ENCODE results near the gene CA10.

The CA10 gene

DNA sequence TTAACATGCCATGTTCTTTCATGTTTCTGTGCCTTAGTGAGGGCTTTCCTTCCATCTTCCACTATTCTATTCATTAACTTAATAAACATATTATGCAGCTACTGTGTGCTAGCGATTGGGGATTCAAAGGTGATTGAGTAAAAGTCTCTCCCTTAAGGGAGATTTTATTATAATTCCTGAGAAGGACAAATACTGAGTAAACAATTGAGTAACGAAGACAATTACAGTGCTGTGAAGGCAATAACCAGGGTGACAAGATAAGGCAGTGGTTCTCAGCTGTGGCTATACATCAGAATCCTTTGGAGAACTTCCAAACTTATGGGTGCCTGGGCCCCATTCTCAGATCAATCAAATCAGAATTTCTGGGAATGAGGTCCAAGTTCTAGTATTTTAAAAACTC lies 353.3 kb downstream of the CA10 start:
- Histone ChIP-seq H3K4me3 (replicated peaks; ENCODE audit: low read depth, low read length) (no peak overlapping the region), H3K36me3 (ENCODE audit: control insufficient read depth, insufficient read depth, low read length) (no peaks in the 10 kb centered on the region), H3K27me3 (replicated peaks; ENCODE audit: control insufficient read depth, insufficient read depth, low read length) (no peaks in the 10 kb centered on the region)
- no peak for TF ChIP-seq CTCF (IDR thresholded peaks at IDR 0.05; ENCODE audit: insufficient read depth, low read length, poor library complexity, severe bottlenecking)
- DNase-seq (ENCODE audit: extremely low read depth, insufficient read length), result no peak

DNA sequence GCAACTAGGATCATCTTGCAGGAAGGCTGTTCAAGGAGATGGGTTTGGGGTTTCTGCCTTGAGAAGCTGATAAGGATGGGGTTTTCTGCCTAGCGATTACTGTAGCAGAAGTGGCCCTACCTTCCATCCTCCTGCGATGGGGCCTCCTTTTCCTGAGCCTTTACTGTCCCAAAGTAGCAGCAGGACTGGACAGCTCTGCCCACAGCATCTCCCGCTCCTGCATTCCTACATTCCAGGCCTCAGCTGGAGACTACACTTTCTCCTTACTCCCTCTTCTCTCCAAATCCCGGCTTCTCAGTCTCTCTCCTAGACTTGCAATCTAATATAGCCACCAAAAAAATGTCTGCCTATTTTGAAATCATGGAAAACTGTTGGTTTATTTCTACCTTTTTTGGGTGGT lies 355.4 kb downstream of the CA10 start:
- no peaks in the 10 kb centered on the region for H3K36me3 ChIP-seq (ENCODE audit: control insufficient read depth, insufficient read depth, low read length)
- H3K4me3 ChIP-seq (replicated peaks; ENCODE audit: low read depth, low read length), result no peak overlapping the region
- H3K27me3 ChIP-seq (replicated peaks; ENCODE audit: control insufficient read depth, insufficient read depth, low read length), result no peaks in the 10 kb centered on the region
- no peak for DNase-seq (ENCODE audit: extremely low read depth, insufficient read length)
- no peak for TF ChIP-seq CTCF (IDR thresholded peaks at IDR 0.05; ENCODE audit: insufficient read depth, low read length, poor library complexity, severe bottlenecking)

DNA sequence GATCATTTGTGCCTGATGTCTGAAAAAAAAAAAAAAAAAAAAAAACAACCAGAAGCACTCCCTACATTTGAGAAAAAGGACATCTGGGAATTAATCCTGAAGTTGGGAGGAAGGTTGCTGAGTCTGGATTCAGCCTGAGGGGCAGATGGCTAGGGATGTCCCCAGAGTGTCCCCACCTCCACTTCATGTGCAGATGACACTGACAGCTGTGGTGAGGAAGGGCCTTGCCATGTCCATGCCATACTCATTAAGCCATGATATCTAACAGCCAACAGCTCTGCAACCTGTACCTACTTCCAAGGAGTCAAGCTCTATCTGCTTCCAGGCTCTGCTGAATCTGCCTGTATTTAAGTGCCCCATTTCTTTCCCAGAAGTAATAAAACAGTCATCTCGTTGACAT lies 356.0 kb downstream of the CA10 start:
- H3K4me3 ChIP-seq (replicated peaks; ENCODE audit: low read depth, low read length), result no peak overlapping the region
- H3K36me3 ChIP-seq (ENCODE audit: control insufficient read depth, insufficient read depth, low read length), result no peaks in the 10 kb centered on the region
- no peak for DNase-seq (ENCODE audit: extremely low read depth, insufficient read length)
- TF ChIP-seq CTCF (IDR thresholded peaks at IDR 0.05; ENCODE audit: insufficient read depth, low read length, poor library complexity, severe bottlenecking), result no peak
- no peaks in the 10 kb centered on the region for H3K27me3 ChIP-seq (replicated peaks; ENCODE audit: control insufficient read depth, insufficient read depth, low read length)

DNA sequence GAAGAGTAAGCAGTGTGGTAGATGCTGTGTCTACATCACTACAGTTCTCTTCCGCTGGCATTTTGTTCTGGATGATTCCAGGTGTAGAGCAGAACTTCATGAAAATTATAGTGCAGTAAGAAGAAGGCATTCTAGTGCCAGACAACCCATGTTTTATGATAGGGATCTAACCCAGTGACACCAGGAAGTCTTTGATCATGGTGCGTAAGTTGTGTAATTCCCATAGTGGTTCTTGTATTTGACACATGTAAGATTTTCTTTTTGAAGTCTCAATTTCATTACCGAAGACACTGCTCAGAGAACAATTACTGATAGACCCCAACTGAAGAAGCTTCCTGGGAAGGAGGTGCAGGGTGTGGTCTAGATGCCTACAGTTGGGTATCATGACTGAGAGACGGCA lies 356.9 kb downstream of the CA10 start:
- Histone ChIP-seq H3K27me3 (replicated peaks; ENCODE audit: control insufficient read depth, insufficient read depth, low read length) (no peaks in the 10 kb centered on the region), H3K36me3 (ENCODE audit: control insufficient read depth, insufficient read depth, low read length) (no peaks in the 10 kb centered on the region), H3K4me3 (replicated peaks; ENCODE audit: low read depth, low read length) (no peak overlapping the region)
- no peak for DNase-seq (ENCODE audit: extremely low read depth, insufficient read length)
- TF ChIP-seq CTCF (IDR thresholded peaks at IDR 0.05; ENCODE audit: insufficient read depth, low read length, poor library complexity, severe bottlenecking), result no peak

DNA sequence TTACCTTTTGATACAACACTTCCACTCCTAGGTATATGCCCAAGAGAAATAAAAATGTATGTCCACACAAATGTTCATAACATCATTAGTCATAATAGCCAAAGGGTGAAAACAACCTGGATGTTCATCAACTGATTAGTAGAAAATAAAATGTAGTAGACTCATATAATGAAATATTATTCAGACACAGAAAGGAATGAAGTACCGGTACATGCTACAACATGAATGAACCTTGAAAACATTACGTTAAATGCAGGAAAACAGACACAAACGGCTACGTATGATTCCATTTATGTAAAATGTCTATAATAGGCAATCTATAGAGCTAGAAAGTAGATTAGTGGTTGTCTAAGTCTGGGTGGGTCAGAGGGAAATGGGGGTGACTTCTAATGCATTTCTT lies 358.5 kb downstream of the CA10 start:
- no peak for DNase-seq (ENCODE audit: extremely low read depth, insufficient read length)
- no peaks in the 10 kb centered on the region for H3K36me3 ChIP-seq (ENCODE audit: control insufficient read depth, insufficient read depth, low read length)
- H3K27me3 ChIP-seq (replicated peaks; ENCODE audit: control insufficient read depth, insufficient read depth, low read length), result no peaks in the 10 kb centered on the region
- no peak overlapping the region for H3K4me3 ChIP-seq (replicated peaks; ENCODE audit: low read depth, low read length)
- no peak for TF ChIP-seq CTCF (IDR thresholded peaks at IDR 0.05; ENCODE audit: insufficient read depth, low read length, poor library complexity, severe bottlenecking)

- H3K36me3 ChIP-seq (ENCODE audit: control insufficient read depth, insufficient read depth, low read length), result no peaks in the 10 kb centered on the region
- no peak for DNase-seq (ENCODE audit: extremely low read depth, insufficient read length)
- H3K4me3 ChIP-seq (replicated peaks; ENCODE audit: low read depth, low read length), result no peak overlapping the region
- TF ChIP-seq CTCF (IDR thresholded peaks at IDR 0.05; ENCODE audit: insufficient read depth, low read length, poor library complexity, severe bottlenecking), result no peak
- H3K27me3 ChIP-seq (replicated peaks; ENCODE audit: control insufficient read depth, insufficient read depth, low read length), result no peaks in the 10 kb centered on the region
Observed at GRCh38 chr17:51799240-51799639, 359.3 kb downstream of the CA10 start.
